GM18951 (cell line): Measurements from ENCODE around the gene ADAD2.
"Not testable (repeated sequence)": the region's sequence is repeated elsewhere in the genome, so short reads cannot be mapped to it uniquely, and the experiment has no call there.

Experiments used
- POLR2A ChIP-seq: IDR thresholded peaks from 4 replicates; pipeline ENCODE4 v1.6.1; 2011; ENCODE audit warnings: mild to moderate bottlenecking; ENCODE audit not compliant: insufficient read length, insufficient read depth; ENCODE audit errors: extremely low read depth
- in situ Hi-C: fragments of 300-500 bp; cut with MboI; formaldehyde crosslinking; loops from one replicate; pipeline ENCODE4 v1.12.0; 2022; ENCODE audit warnings: low sequenced_read_pairs, mixed read lengths, inconsistent platforms; ENCODE audit not compliant: unreplicated experiment

Gene ADAD2

GRCh38 chr16:84209989-84210388 is 19.0 kb downstream of the ADAD2 start:
- in situ Hi-C loops, result no loop called here
- TF ChIP-seq POLR2A, result no peak

GRCh38 chr16:84212154-84212553 is 21.2 kb downstream of the ADAD2 start:
- in situ Hi-C loops, result no loop called here
- no peak for TF ChIP-seq POLR2A

GRCh38 chr16:84212631-84213030 is 21.7 kb downstream of the ADAD2 start:
- in situ Hi-C loops, result no loop called here
- TF ChIP-seq POLR2A, result no peak

GRCh38 chr16:84214451-84215066 is 23.6 kb downstream of the ADAD2 start:
- no peak for TF ChIP-seq POLR2A
- in situ Hi-C loops, result no loop called here

- in situ Hi-C loops, result no loop called here
- no peak for TF ChIP-seq POLR2A
Observed at GRCh38 chr16:84215531-84215930, 24.6 kb downstream of the ADAD2 start.

GRCh38 chr16:84216144-84216543 is 25.2 kb downstream of the ADAD2 start:
- in situ Hi-C loops, result not testable (repeated sequence)

GRCh38 chr16:84218176-84218823 is 27.3 kb downstream of the ADAD2 start:
- TF ChIP-seq POLR2A, result no peak
- in situ Hi-C loops, result no loop called here

GRCh38 chr16:84218956-84219355 is 28.0 kb downstream of the ADAD2 start:
- in situ Hi-C loops, result no loop called here
- no peak for TF ChIP-seq POLR2A

GRCh38 chr16:84220851-84221250 is 29.9 kb downstream of the ADAD2 start:
- in situ Hi-C loops, result no loop called here
- TF ChIP-seq POLR2A, result no peak

- in situ Hi-C loops, result no loop called here
- TF ChIP-seq POLR2A, result no peak
Observed at GRCh38 chr16:84223456-84223855, 32.5 kb downstream of the ADAD2 start.

- no peak for TF ChIP-seq POLR2A
- in situ Hi-C loops, result no loop called here
Observed at GRCh38 chr16:84224554-84224953, 33.6 kb downstream of the ADAD2 start.

- in situ Hi-C loops, result no loop called here
- TF ChIP-seq POLR2A, result no peak
Observed at GRCh38 chr16:84225126-84225525, 34.2 kb downstream of the ADAD2 start.

GRCh38 chr16:84225571-84225970 is 34.6 kb downstream of the ADAD2 start:
- no peak for TF ChIP-seq POLR2A
- in situ Hi-C loops, result no loop called here

- no peak for TF ChIP-seq POLR2A
- in situ Hi-C loops, result no loop called here
Observed at GRCh38 chr16:84226026-84226425, 35.1 kb downstream of the ADAD2 start.

GRCh38 chr16:84227548-84227947 is 36.6 kb downstream of the ADAD2 start:
- in situ Hi-C loops, result no loop called here
- no peak for TF ChIP-seq POLR2A

GRCh38 chr16:84228256-84228838 is 37.4 kb downstream of the ADAD2 start:
- TF ChIP-seq POLR2A, result no peak
- in situ Hi-C loops, result no loop called here
